OCI-LY1 (cell line): Measurements from ENCODE around the gene HBA1.
"Not testable (repeated sequence)": the region's sequence is repeated elsewhere in the genome, so short reads cannot be mapped to it uniquely, and the experiment has no call there.

Source experiments
- H2AFZ ChIP-seq: fragments of 200-600 bp; sonication (generic), shearing (Covaris generic); 2 replicates; pipeline ENCODE4 v1.6.0; 2014; ENCODE audit warnings: antibody characterized with exemption, mild to moderate bottlenecking, low read length
- H3F3A ChIP-seq: fragments of 200-600 bp; sonication (generic), shearing (Covaris generic); 2 replicates; pipeline ENCODE4 v1.6.0; 2014; ENCODE audit warnings: mild to moderate bottlenecking, antibody characterized with exemption, low read length, moderate library complexity; ENCODE audit not compliant: insufficient read depth
- H3K27ac ChIP-seq: fragments of 200-600 bp; sonication (generic); 2 replicates; pipeline ENCODE4 v1.5.1; 2014; ENCODE audit warnings: low read length, mixed run types, mild to moderate bottlenecking, low read depth; ENCODE audit not compliant: poor library complexity, severe bottlenecking
- H3K27me3 ChIP-seq: fragments of 200-600 bp; sonication (generic); 2 replicates; pipeline ENCODE4 v1.6.0; 2014; ENCODE audit warnings: antibody characterized with exemption, mild to moderate bottlenecking, low read length, moderate library complexity; ENCODE audit not compliant: insufficient read depth
- H3K36me3 ChIP-seq: fragments of 200-600 bp; sonication (generic); 2 replicates; pipeline ENCODE4 v1.6.1; 2014; ENCODE audit warnings: mild to moderate bottlenecking, antibody characterized with exemption, low read length, moderate library complexity, mixed read lengths; ENCODE audit not compliant: insufficient read depth
- H3K4me1 ChIP-seq: fragments of 200-600 bp; sonication (generic); 2 replicates; pipeline ENCODE4 v1.5.1; 2014; ENCODE audit warnings: mild to moderate bottlenecking, low read length, moderate library complexity; ENCODE audit not compliant: insufficient read depth, severe bottlenecking
- H3K4me2 ChIP-seq: fragments of 200-600 bp; sonication (generic), shearing (Covaris generic); 2 replicates; pipeline ENCODE4 v1.6.1; 2014; ENCODE audit warnings: low read length
- H3K4me3 ChIP-seq: fragments of 200-600 bp; sonication (generic); 2 replicates; pipeline ENCODE4 v1.5.1; 2014; ENCODE audit warnings: low read length, low read depth, mild to moderate bottlenecking, mixed read lengths; ENCODE audit not compliant: poor library complexity, severe bottlenecking
- H3K79me2 ChIP-seq: fragments of 200-600 bp; shearing (Covaris generic); 2 replicates; pipeline ENCODE4 v1.6.1; 2016; ENCODE audit warnings: mixed run types, low read length, mixed read lengths; ENCODE audit not compliant: insufficient read depth
- H3K9ac ChIP-seq: fragments of 200-600 bp; sonication (generic), shearing (Covaris generic); 2 replicates; pipeline ENCODE4 v1.6.1; 2014; ENCODE audit warnings: mild to moderate bottlenecking, low read length, mixed read lengths
- H3K9me2 ChIP-seq: fragments of 200-600 bp; sonication (generic), shearing (Covaris generic); 2 replicates; pipeline ENCODE4 v1.6.1; 2014; ENCODE audit warnings: low read depth, mild to moderate bottlenecking, low read length, mixed read lengths
- H3K9me3 ChIP-seq: fragments of 200-600 bp; shearing (Covaris generic); 2 replicates; pipeline ENCODE4 v1.6.1; 2014; ENCODE audit warnings: low read length, mixed read lengths
- H4K20me1 ChIP-seq: fragments of 200-600 bp; sonication (generic), shearing (Covaris generic); 2 replicates; pipeline ENCODE4 v1.6.0; 2016; ENCODE audit warnings: mild to moderate bottlenecking, low read length; ENCODE audit not compliant: insufficient read depth
- EZH2 ChIP-seq: fragments of 200-600 bp; sonication (generic), shearing (Covaris generic); IDR thresholded peaks from 2 replicates; pipeline ENCODE4 v1.8.0; 2017; ENCODE audit warnings: borderline replicate concordance, mixed run types, mild to moderate bottlenecking, antibody characterized with exemption, low read length, moderate library complexity, mixed read lengths
- TF ChIP-seq, protein P1 (sequence below): fragments of 200-600 bp; sonication (generic), shearing (Covaris generic); IDR thresholded peaks from 2 replicates; pipeline ENCODE4 v1.5.1; 2017; ENCODE audit warnings: mild to moderate bottlenecking, antibody characterized with exemption, low read length, moderate library complexity, mixed read lengths

The HBA1 gene

DNA sequence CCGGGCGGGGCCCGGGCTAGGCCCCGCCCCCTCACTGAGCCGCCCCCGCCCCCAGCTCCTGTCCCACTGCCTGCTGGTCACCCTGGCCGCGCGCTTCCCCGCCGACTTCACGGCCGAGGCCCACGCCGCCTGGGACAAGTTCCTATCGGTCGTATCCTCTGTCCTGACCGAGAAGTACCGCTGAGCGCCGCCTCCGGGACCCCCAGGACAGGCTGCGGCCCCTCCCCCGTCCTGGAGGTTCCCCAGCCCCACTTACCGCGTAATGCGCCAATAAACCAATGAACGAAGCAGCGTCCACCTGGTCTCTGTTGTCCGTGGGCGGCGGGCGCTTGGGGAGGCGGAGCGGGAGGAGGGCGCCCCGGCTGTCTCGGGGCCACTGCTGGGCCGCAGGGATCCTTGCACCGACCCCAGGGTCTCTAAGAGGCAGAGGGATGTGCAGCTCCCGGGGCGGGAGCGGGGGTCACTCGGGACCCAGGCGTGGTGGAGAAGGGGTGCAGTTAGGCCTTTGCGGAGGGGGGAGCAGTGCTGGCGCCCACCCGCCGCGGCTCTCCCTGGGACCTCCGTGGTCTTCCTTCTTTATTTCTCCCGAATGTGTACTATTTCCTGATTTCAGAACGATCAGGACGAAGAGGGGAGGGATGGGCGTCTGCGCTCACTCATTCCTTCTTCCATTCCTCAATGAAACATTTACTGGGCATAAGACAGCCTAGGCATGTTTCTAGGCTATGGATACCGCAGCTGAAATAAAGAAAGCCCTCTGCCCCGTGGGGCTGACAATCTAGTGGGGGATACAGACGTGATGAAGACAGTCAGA, 22.1 kb upstream of the HBA1 start:
- H3K27me3 ChIP-seq = peaks cover 6% of the 10 kb centered on the region; the same call in 1 of the 2 replicates
- peaks cover 4% of the 10 kb centered on the region for H3K4me1 ChIP-seq
- H3K9me3 ChIP-seq = no peaks in the 10 kb centered on the region
- no peak overlapping the region; the same call in 1 of the 2 replicates for H3K9ac ChIP-seq
- H4K20me1 ChIP-seq = no peaks in the 10 kb centered on the region
- no peak for TF ChIP-seq EZH2
- TF ChIP-seq, protein P1, sequence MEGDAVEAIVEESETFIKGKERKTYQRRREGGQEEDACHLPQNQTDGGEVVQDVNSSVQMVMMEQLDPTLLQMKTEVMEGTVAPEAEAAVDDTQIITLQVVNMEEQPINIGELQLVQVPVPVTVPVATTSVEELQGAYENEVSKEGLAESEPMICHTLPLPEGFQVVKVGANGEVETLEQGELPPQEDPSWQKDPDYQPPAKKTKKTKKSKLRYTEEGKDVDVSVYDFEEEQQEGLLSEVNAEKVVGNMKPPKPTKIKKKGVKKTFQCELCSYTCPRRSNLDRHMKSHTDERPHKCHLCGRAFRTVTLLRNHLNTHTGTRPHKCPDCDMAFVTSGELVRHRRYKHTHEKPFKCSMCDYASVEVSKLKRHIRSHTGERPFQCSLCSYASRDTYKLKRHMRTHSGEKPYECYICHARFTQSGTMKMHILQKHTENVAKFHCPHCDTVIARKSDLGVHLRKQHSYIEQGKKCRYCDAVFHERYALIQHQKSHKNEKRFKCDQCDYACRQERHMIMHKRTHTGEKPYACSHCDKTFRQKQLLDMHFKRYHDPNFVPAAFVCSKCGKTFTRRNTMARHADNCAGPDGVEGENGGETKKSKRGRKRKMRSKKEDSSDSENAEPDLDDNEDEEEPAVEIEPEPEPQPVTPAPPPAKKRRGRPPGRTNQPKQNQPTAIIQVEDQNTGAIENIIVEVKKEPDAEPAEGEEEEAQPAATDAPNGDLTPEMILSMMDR = no peak
- H3K4me3 ChIP-seq = peak overlapping the region; percentile 47
- no peaks in the 10 kb centered on the region for H3K79me2 ChIP-seq
- H3K27ac ChIP-seq = no peak overlapping the region
- no peak overlapping the region for H2AFZ ChIP-seq
- H3K4me2 ChIP-seq = peak overlapping the region; percentile 53
- H3K9me2 ChIP-seq = no peaks in the 10 kb centered on the region
- H3F3A ChIP-seq = no peaks in the 10 kb centered on the region
- no peaks in the 10 kb centered on the region for H3K36me3 ChIP-seq

DNA sequence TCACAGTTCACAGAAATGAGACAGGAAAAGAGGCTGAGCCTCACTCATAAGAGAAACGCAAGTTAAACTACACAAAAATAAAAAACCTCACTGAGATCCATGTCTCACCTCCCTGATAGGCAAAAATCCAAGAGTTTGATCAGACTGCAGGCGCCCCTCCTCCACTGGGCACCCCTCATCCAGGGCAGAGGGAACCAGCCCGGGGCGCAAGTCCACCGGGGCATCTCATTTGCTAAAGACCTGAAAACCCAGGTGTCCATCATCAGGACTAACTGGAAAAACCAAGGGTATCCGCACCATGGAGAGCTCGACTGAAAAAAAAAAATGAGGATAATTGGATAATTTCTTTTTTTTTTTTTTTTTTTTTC, 21.5 kb upstream of the HBA1 start:
- H2AFZ ChIP-seq = no peak overlapping the region
- H3K9me2 ChIP-seq = no peaks in the 10 kb centered on the region
- no peaks in the 10 kb centered on the region for H3K79me2 ChIP-seq
- no peak overlapping the region for H3K27ac ChIP-seq
- no peak overlapping the region for H3K4me3 ChIP-seq
- H3K27me3 ChIP-seq = peaks cover 6% of the 10 kb centered on the region; the same call in 1 of the 2 replicates
- H3K4me1 ChIP-seq = peaks cover 4% of the 10 kb centered on the region
- no peaks in the 10 kb centered on the region for H3K9me3 ChIP-seq
- H3K9ac ChIP-seq = no peak overlapping the region
- H3F3A ChIP-seq = no peaks in the 10 kb centered on the region
- TF ChIP-seq EZH2 = no peak
- TF ChIP-seq, protein P1 = no peak
- H4K20me1 ChIP-seq = no peaks in the 10 kb centered on the region
- no peaks in the 10 kb centered on the region for H3K36me3 ChIP-seq
- H3K4me2 ChIP-seq = 0 out of 2 replicates have a peak overlapping the region, but pooled peaks have one; percentile 53

DNA sequence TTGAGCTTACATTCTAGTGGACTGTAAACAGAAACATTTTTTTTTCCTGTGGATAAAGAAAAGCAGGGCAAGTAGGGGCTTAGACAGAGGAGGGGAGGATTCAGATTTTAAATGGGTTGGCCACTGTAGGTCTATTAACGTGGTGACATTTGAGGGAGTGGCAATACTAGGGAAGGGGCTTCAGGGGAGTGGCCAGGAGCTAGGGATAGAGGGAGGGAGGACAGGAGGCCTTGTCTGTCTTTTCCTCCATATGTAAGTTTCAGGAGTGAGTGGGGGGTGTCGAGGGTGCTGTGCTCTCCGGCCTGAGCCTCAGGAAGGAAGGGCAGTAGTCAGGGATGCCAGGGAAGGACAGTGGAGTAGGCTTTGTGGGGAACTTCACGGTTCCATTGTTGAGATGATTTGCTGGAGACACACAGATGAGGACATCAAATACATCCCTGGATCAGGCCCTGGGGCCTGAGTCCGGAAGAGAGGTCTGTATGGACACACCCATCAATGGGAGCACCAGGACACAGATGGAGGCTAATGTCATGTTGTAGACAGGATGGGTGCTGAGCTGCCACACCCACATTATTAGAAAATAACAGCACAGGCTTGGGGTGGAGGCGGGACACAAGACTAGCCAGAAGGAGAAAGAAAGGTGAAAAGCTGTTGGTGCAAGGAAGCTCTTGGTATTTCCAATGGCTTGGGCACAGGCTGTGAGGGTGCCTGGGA, 17.2 kb upstream of the HBA1 start:
- H3K4me2 ChIP-seq = no peak overlapping the region
- no peaks in the 10 kb centered on the region for H3F3A ChIP-seq
- TF ChIP-seq EZH2 = no peak
- TF ChIP-seq, protein P1 = no peak
- no peaks in the 10 kb centered on the region for H3K9me2 ChIP-seq
- H3K4me3 ChIP-seq = no peak overlapping the region
- peaks cover 4% of the 10 kb centered on the region for H3K4me1 ChIP-seq
- H3K27ac ChIP-seq = no peak overlapping the region
- H3K36me3 ChIP-seq = no peaks in the 10 kb centered on the region
- no peak overlapping the region for H2AFZ ChIP-seq
- H4K20me1 ChIP-seq = no peaks in the 10 kb centered on the region
- H3K9me3 ChIP-seq = no peaks in the 10 kb centered on the region
- H3K9ac ChIP-seq = no peak overlapping the region
- H3K79me2 ChIP-seq = no peaks in the 10 kb centered on the region
- peaks cover 6% of the 10 kb centered on the region; the same call in 1 of the 2 replicates for H3K27me3 ChIP-seq

DNA sequence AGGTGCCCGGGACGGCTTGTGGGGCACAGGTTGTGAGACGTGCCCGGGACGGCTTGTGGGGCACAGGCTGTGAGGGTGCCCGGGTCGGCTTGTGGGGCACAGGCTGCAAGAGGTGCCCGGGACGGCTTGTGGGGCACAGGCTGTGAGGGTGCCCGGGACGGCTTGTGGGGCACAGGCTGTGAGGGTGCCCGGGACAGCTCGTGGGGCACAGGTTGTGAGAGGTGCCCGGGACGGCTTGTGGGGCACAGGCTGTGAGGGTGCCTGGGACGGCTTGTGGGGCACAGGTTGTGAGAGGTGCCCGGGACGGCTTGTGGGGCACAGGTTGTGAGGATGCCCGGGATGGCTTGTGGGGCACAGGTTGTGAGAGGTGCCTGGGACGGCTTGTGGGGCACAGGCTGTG, 16.2 kb upstream of the HBA1 start:
- not testable (repeated sequence) for H3K9ac ChIP-seq, H3K4me2 ChIP-seq, H3K27ac ChIP-seq, H4K20me1 ChIP-seq, H3K4me3 ChIP-seq, H3K79me2 ChIP-seq, H3K9me3 ChIP-seq, H3K4me1 ChIP-seq, H3K36me3 ChIP-seq, H3K9me2 ChIP-seq, H3F3A ChIP-seq, H3K27me3 ChIP-seq, H2AFZ ChIP-seq
